Mucosa of descending colon (tissue), 3 donors: ENCODE data around the gene PTPN1. TPM values are rescaled to one million over a fixed set of nuclear protein-coding genes. Genes with fewer than 3 reads are reported as not detected.

Experiments
- ATAC-seq: fragments of 200-7000 bp; cut with Tn5 transposase; one replicate; pipeline ENCODE4 v1.9.1; 2020; ENCODE audit warnings: mild to moderate bottlenecking, moderate library complexity
- DNase-seq, 3 donors: peaks; one replicate each; pipeline ENCODE4 v3.0.0-alpha.2; 2020
- H3K36me3 ChIP-seq: fragments of 200-600 bp; one replicate; pipeline ENCODE4 v1.8.0; 2021; ENCODE audit warnings: low read depth, mild to moderate bottlenecking
- H3K4me1 ChIP-seq: fragments of 200-600 bp; one replicate; pipeline ENCODE4 v1.8.0; 2021; ENCODE audit warnings: low read depth, mild to moderate bottlenecking
- H3K4me3 ChIP-seq: fragments of 200-600 bp; one replicate; pipeline ENCODE4 v1.8.0; 2021; ENCODE audit warnings: mild to moderate bottlenecking
- H3K9me3 ChIP-seq: fragments of 200-600 bp; one replicate; pipeline ENCODE4 v1.8.0; 2021; ENCODE audit warnings: mild to moderate bottlenecking
- CTCF ChIP-seq: fragments of 200-600 bp; IDR thresholded peaks from one replicate; pipeline ENCODE4 v1.8.0; 2022; ENCODE audit warnings: antibody characterized with exemption, mild to moderate bottlenecking
- intact Hi-C, 2 donors: fragments of 100-400 bp; cut with DNase I in 1 of 2; cut with micrococcal nuclease in 1 of 2; formaldehyde crosslinking; loops; one replicate each; pipeline versions ENCODE4 v1.11.0 to v1.11.1; 2022; cut with DNase I, micrococcal nuclease
- total RNA-seq, 3 donors: library from RNA; stranded (reverse); fragmentation: NEBNext Ultra II Directional in 2 of 3; extraction: Animal tissue kit (Norgen Biotek cat#: 25700) in 2 of 3; gene quantifications; one replicate each; pipeline versions ENCODE4 v1.2.1 to v1.2.4, GENCODE V29; 2021 to 2023
- donor health status: DM: no; HTN: no; CAD: no; lungs with moderate emphysema.
- donor health status: DM: no; HTN: no; CAD: no.
- donor health status: DM: no; HTN: yes; CAD: no.

The PTPN1 gene
- total RNA-seq, 3 donors from 2014 or later = 33.2 to 35.1 (median 33.4) TPM

- Histone ChIP-seq H3K4me1 (peaks cover 12% of the 10 kb centered on the region), H3K36me3 (no peaks in the 10 kb centered on the region), H3K4me3 (no peak overlapping the region), H3K9me3 (no peaks in the 10 kb centered on the region)
- DNase-seq (no peak), ATAC-seq (no peak)
- intact Hi-C loops = no loop called here
- TF ChIP-seq CTCF = no peak
Observed at GRCh38 chr20:50543326-50543725, 33.1 kb downstream of the PTPN1 start.

- Histone ChIP-seq H3K36me3 (no peaks in the 10 kb centered on the region), H3K4me3 (no peak overlapping the region), H3K9me3 (no peaks in the 10 kb centered on the region), H3K4me1 (peaks cover 7% of the 10 kb centered on the region)
- no peak for DNase-seq
- TF ChIP-seq CTCF = no peak
- intact Hi-C loops = no loop called here
- ATAC-seq = no peak
Observed at GRCh38 chr20:50545126-50545525, 34.9 kb downstream of the PTPN1 start.

GRCh38 chr20:50546729-50547314 lies 36.6 kb downstream of the PTPN1 start:
- H3K36me3 ChIP-seq = no peaks in the 10 kb centered on the region
- ATAC-seq = peak; percentile 53
- intact Hi-C loops = no loop called here
- H3K4me3 ChIP-seq = no peak overlapping the region
- TF ChIP-seq CTCF = no peak
- peaks cover 7% of the 10 kb centered on the region for H3K4me1 ChIP-seq
- DNase-seq = no peak
- H3K9me3 ChIP-seq = no peaks in the 10 kb centered on the region

- ATAC-seq (no peak), DNase-seq (no peak)
- no peak for TF ChIP-seq CTCF
- no peaks in the 10 kb centered on the region for H3K36me3 ChIP-seq
- H3K9me3 ChIP-seq = no peaks in the 10 kb centered on the region
- intact Hi-C loops = no loop called here
- peaks cover 7% of the 10 kb centered on the region for H3K4me1 ChIP-seq
- H3K4me3 ChIP-seq = no peak overlapping the region
Observed at GRCh38 chr20:50547964-50548363, 37.8 kb downstream of the PTPN1 start.

GRCh38 chr20:50548396-50548795 lies 38.2 kb downstream of the PTPN1 start:
- TF ChIP-seq CTCF = no peak
- peak in 1 of 3 donors; percentile 44 for DNase-seq
- no peaks in the 10 kb centered on the region for H3K9me3 ChIP-seq
- ATAC-seq = peak; percentile 80
- peaks cover 7% of the 10 kb centered on the region for H3K4me1 ChIP-seq
- H3K36me3 ChIP-seq = no peaks in the 10 kb centered on the region
- intact Hi-C loops = no loop called here
- no peak overlapping the region for H3K4me3 ChIP-seq

GRCh38 chr20:50550531-50550930 lies 40.3 kb downstream of the PTPN1 start:
- H3K4me1 ChIP-seq = peaks cover 7% of the 10 kb centered on the region
- ATAC-seq = no peak
- intact Hi-C loops = no loop called here
- no peaks in the 10 kb centered on the region for H3K9me3 ChIP-seq
- TF ChIP-seq CTCF = no peak
- DNase-seq = no peak
- no peak overlapping the region for H3K4me3 ChIP-seq
- H3K36me3 ChIP-seq = no peaks in the 10 kb centered on the region
